HL-60 (cell line): ENCODE results near the gene URGCP.
"Not testable (repeated sequence)": the region's sequence is repeated elsewhere in the genome, so short reads cannot be mapped to it uniquely, and the experiment has no call there.

Experiments
- DNase-seq, 2 experiments: peaks; one replicate each; pipeline ENCODE4 v3.0.0-alpha.2; 2010 to 2020; ENCODE audit warnings: low read depth in 1 of 2, low spot score in 1 of 2
- H3K27ac ChIP-seq: fragments of 250-450 bp; sonication (Bioruptor Pico); replicated peaks from 2 replicates; pipeline ENCODE4 v1.5.1; 2020; ENCODE audit warnings: mild to moderate bottlenecking, moderate library complexity
- H3K27me3 ChIP-seq: fragments of 250-450 bp; sonication (Bioruptor Pico); 2 replicates; pipeline ENCODE4 v1.5.1; 2021; ENCODE audit warnings: mild to moderate bottlenecking, moderate library complexity; ENCODE audit not compliant: insufficient read depth, poor library complexity, severe bottlenecking
- H3K4me3 ChIP-seq: replicated peaks from 2 replicates; pipeline ENCODE4 v1.5.1; 2011; ENCODE audit warnings: mild to moderate bottlenecking, control low read depth, low read length; ENCODE audit not compliant: insufficient read depth
- CTCF ChIP-seq: IDR thresholded peaks from one replicate; pipeline ENCODE4 v1.5.1; 2011; ENCODE audit warnings: low read length, control low read depth, inconsistent platforms; ENCODE audit not compliant: insufficient read depth
- GABPA ChIP-seq: IDR thresholded peaks from 2 replicates; pipeline ENCODE4 v1.6.1; 2012; ENCODE audit warnings: low read depth
- POLR2AphosphoS5 ChIP-seq: IDR thresholded peaks from 2 replicates; pipeline ENCODE4 v1.6.1; 2012; ENCODE audit warnings: low read depth
- REST ChIP-seq: IDR thresholded peaks from 2 replicates; pipeline ENCODE4 v1.6.1; 2012; ENCODE audit warnings: low read depth; ENCODE audit not compliant: insufficient replicate concordance
- SPI1 ChIP-seq: IDR thresholded peaks from 2 replicates; pipeline ENCODE4 v1.6.1; 2012; ENCODE audit warnings: low read depth, mild to moderate bottlenecking, borderline replicate concordance

The URGCP gene

GRCh38 chr7:43838201-43838658, 68.2 kb downstream of the URGCP start:
- Histone ChIP-seq H3K27me3 (no peaks in the 10 kb centered on the region), H3K4me3 (no peak overlapping the region), H3K27ac (no peak overlapping the region)
- TF ChIP-seq SPI1 = no peak
- no peak for TF ChIP-seq GABPA
- TF ChIP-seq REST = no peak
- TF ChIP-seq CTCF = no peak
- no peak for TF ChIP-seq POLR2AphosphoS5
- DNase-seq = no peak

- DNase-seq = peak in 1 of 2 experiments; percentile 25
- no peak for TF ChIP-seq REST
- Histone ChIP-seq H3K27ac (no peak overlapping the region), H3K27me3 (no peaks in the 10 kb centered on the region), H3K4me3 (no peak overlapping the region)
Measured at GRCh38 chr7:43834463-43835251, 71.7 kb downstream of the URGCP start.

GRCh38 chr7:43830917-43831316, 75.5 kb downstream of the URGCP start:
- H3K27ac ChIP-seq, DNase-seq, H3K4me3 ChIP-seq, H3K27me3 ChIP-seq: not testable (repeated sequence)
